T1000 (cell line): Measurements from ENCODE around the gene TTYH3.

ENCODE experiments used
- DNase-seq: peaks from one replicate; lab custom pipeline; 2025; ENCODE audit warnings: mixed read lengths; lab: John Stamatoyannopoulos, UW

TTYH3 gene

DNA sequence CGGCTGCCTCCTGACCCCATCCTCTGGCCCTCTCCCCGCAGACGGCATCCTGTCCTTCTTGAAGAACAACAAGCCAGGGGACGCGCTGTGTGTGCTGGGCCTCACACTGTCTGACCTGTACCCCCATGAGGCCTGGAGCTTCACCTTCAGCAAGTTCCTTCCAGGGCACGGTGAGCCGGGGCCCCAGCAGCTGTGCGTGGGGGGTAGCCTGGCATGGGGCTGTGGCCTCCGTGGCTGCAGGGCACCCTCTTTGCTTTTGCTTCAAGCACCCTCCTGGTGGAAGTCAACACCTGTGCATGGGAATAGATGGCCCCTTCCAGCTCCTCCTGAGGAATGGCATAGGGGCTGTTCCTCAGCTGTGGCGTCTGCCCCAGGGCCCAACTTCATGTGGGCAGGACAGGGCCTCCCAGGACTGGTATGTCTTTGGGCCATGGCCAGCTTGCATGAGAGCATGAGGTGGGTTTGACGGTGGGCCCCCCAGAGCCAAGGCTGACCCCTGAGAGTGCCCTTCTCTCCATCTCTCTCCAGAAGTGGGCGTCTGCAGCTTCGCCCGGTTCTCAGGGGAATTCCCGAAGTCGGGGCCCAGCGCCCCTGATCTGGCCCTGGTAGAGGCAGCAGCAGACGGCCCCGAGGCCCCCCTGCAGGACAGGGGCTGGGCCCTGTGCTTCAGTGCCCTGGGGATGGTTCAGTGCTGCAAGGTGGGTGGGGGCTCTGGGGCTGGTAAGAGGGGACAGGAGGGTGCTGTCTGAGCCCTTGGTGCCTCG is 76.9 kb downstream of the TTYH3 start:
- DNase-seq: no peak

DNA sequence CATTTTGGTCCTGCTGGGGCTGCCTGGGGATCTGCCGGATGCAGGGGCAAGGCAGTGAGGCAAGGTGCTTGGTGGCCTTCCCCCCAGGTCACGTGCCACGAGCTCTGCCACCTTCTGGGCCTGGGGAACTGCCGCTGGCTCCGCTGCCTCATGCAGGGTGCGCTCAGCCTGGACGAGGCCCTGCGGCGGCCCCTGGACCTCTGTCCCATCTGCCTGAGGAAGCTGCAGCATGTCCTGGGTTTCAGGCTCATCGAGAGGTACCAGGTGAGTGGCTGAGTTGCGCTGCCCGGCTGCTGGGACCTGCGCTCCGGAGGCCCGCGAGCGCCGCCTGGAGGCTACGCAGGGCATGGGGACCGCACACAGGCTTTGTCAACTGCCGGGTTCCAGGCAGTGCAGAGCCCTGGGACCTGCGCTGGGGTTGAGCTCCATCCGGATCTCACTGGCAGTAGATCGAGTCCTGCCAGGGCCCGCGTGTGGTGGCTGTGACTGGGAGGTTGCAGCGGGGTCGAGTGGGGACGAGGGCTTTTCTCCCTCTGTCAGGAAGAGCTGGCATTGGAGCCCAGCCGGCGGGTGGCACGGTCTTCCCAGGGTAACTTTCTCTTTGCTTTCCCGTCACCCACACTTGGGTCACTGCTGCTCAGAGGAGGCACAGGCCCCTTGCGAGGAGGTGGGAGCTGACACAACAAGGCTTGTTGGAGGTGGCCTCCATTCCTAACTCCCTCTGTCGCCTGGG is 77.9 kb downstream of the TTYH3 start:
- DNase-seq: no peak

DNA sequence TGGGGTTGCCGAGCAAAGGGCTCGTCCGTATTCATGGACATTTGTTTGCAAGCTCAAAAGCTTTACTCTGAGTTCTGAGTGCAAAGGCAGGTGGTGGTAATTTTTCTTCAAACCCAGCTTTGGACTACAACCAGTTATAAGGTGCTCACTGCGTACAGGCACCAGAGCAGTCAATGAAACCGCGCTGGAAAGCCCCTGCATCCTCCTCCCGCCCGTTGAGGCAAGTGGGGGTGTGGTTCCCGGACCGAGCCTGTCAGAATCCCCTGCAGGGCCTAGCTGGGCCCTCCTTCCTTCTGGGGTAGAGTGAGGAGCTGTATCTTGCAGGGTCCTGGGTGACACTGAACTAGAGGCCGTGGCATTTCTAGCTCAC is 78.5 kb downstream of the TTYH3 start:
- no peak for DNase-seq

DNA sequence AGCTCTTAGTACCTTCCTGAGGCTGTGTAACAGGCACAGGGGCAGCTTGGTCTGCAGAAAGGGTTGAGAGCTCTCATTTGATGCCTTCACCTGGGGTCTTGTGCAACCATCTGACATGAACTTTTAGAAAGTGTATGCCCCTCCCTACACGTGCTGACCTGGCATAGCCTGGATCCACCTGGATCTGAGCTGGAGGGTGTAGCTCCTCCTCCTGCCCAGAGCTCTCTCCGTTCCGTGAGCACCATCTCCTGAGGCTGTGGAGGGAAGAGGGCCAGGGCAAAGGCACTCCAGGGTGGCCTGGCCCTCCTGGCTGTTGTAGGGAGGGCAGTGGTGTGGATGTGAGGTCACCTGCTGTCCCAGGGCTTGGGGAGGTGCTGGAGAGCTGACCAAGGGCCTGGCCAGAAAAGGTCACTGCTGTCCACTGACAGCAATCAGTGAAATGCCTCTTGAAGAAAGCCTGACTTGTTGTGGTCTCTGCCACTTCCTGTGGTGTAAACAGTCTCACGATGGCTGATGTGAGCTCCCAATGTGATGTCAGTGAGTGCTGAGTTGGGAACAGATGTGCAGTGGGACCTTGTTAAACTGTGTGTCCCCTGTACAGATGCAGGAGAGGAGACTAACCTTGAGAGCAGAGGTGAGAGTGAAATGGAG is 79.2 kb downstream of the TTYH3 start:
- DNase-seq: no peak

DNA sequence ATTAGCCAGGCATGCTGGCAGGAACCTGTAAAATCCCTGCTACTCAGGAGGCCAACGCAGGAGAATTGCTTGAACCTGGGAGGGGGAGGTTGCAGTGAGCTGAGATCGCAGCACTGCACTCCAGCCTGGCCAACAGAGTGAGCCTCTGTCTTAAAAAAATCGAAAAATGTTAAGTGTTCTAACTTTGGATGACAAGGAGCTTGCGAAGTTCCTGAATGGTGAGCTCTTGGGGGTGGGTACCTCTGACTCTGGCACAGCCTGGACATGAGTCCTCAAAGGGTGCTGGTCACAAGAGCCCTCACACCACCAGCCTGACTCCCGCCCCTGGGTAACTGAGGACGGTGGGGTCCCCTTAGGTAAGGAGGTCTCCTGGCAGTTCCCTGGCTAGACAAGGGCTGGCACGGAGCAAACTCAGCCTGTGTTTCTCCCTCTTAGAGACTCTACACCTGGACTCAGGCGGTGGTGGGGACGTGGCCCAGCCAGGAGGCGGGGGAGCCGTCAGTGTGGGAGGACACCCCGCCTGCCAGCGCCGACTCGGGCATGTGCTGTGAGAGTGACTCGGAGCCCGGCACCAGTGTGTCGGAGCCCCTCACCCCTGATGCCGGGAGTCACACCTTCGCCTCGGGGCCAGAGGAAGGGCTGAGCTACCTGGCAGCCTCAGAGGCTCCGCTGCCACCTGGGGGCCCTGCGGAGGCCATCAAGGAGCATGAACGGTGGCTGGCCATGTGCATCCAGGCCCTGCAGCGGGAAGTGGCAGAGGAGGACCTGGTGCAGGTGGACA is 80.3 kb downstream of the TTYH3 start:
- no peak for DNase-seq

DNA sequence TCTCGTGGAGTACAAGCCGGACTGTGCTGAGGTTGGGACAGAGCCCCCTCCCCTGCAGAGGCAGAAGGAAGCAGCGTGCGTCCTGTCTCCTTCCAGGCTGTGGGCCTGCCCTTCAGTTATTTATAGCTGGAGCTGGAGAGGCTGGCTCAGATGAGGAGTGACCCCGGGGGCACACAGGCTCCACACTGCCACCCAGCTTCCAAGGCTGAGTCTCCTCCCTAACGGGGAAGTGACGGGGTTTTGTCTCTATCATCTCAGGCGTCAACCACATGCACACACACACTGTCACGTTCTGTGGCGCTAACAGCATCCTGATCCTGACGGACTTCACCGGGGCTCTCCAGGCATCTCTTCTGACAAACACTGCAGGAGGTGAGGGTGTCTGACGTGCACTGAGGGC is 81.6 kb downstream of the TTYH3 start:
- DNase-seq: no peak

DNA sequence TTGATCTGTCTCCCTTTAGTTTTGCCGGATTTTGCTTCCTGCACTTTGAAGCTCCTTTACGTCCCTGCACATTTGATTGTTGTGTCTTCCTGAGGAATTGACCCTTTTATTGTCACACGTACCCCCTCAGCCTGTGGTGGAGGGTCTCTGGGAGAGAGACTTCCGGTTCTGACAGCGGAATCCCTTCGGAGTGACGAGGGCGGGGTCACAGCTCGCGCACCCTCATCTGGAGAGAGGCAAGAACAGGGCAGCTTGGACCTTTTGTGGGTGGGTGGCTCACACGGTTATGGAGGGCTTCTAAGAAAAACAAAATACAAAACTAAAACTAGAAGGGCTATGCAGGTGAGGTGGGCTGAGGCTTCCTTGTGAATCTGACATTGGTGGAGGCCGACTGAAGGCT is 82.2 kb downstream of the TTYH3 start:
- no peak for DNase-seq
